ENCODE data around the gene SAMD8.
A peak's percentile ranks its signal among the peaks of the same experiment; 100 is the strongest.

The SAMD8 gene

DNA sequence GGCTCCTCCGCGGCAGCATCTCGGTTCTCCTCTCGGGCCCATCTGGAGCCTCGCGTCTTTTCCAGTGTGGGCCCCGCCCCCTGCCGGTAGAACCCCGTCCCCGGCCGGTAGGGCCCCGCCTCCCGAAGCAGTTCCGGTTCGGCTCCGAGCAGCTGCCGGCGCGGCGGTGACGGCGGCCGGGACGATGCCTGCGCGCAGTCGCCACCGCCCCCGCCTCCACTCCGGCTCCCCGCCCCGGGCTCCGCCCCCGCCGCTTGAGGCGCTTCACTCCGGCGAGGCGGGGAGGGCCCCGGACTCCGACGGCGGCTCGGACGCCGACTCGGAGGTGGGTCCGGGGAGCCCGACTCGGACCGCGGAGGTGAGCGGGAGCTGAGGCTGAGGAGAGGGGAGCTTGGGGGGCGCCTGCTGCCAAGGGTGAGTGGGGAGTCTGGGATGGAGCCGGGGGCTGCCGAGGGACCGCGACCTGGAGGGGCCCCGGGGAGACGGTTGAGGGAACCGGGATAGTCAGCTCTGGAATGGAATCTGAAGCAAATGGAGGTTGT is at the start of gene SAMD8:
Gene SAMD8, plus strand, starts transcription at position 292 of the 542 bp plus-strand sequence. CDS start 38,873 bp downstream, outside the sequence.
- peak; percentile 69 for DNase-seq (ENCODE audit: low read depth)

- DNase-seq (ENCODE audit: low read depth): no peak
Measured at GRCh38 chr10:75061709-75062505, 49.5 kb upstream of the SAMD8 start.

DNA sequence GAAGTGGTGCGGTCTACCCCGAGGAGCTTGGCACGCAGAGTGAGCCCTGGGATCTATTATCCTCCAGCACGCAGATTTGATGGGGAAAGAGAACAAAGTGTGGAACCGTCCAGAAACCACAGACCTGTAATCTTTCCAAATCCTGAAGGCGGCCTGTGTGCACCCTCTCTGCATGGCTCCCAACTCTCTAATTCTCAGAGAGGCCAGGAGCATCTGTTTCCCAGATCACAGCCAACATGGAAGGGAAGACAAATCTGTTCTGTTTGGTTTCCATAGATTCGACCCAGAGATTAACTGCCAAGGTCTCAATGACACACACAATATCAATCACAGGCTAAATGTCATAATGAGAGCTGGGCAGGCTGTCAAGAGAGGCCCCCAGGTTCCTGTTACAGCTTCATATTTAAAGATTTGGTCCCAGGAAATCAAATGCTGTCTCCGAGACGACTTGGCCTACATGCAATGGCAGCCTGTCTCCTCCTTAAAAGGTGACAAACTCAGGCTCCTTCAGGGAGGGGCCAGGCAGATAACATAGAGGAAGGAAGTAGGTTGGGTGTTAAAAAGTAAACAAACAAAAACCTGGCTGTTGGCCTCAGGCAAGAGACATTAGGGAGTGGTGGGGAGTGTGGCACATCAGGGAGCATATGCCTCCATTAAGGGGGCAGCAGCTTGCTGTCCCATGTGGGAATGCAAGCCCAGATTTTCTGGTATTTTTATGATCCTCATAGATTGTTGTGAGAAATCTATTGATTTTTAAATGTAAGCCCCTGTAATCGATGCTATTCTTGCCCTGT is 48.8 kb upstream of the SAMD8 start:
- DNase-seq (ENCODE audit: low read depth): peak; percentile 90

GRCh38 chr10:75063461-75064230 is 47.8 kb upstream of the SAMD8 start:
- DNase-seq (ENCODE audit: low read depth): no peak

- no peak for DNase-seq (ENCODE audit: low read depth)
Measured at GRCh38 chr10:75065076-75065475, 46.4 kb upstream of the SAMD8 start.

GRCh38 chr10:75066271-75066670 is 45.2 kb upstream of the SAMD8 start:
- no peak for DNase-seq (ENCODE audit: low read depth)

GRCh38 chr10:75067272-75067671 is 44.2 kb upstream of the SAMD8 start:
- no peak for DNase-seq (ENCODE audit: low read depth)

DNA sequence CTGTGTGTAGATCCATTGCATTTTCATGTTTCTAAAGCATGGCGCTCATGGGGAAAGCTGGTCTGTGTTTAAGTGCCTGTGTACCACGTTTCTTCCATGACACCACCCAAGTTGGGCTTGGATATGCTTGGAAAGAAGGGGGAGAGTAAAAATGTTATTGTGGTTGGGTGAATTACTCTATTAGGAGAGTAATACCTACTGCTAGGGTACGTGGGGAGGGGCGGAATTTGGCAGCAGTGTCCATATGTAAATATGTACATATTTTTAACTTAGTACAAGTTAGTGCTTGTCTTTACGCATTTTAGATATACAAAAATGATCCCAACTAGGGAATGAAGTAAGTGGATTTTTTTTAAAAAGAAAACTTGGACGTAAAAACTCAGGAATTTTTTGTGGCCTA is 42.9 kb upstream of the SAMD8 start:
- DNase-seq (ENCODE audit: low read depth): no peak

DNA sequence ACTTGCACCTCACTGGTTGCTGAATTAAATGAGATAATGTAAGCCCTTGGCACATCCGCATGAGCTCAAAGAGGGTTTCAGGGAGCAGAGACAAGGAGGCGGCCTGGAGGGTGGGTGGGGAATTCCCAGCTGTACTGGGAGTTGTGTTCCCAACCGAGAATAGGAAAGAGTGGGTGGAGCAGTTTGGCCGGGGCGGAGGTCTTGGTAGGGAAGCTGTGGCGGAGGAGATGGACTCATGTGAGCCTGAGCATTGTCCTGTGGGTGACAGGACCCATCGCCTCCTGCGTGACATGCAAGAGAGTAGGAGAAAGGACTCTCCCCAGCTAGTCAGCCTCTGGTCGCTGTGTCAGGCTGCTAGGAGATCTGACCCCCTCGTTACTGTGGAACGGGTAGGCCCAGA is 41.0 kb upstream of the SAMD8 start:
- DNase-seq (ENCODE audit: low read depth): no peak

DNA sequence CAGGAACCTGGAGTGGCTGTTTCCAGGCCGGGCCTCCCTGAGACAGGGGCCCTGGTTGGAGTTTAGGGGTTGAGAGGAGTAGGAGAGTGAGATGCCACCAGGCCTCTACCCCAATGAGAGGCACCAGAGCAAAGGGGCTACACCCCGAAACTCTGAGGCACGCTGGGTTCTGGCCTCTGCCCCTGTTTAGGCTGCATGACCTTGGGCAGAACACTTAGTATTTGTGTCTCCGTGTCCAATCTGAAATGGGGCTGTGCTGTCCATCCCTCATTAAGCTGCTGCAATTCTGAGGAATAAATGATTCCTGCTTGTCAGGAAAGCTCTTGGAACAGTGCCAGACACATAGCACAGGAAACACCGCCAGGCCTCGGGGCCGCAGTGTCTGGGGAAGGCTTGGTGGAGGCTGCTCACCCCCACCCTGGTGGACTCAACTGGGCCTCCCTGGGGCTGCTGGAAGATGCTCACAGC is 40.5 kb upstream of the SAMD8 start:
- no peak for DNase-seq (ENCODE audit: low read depth)

GRCh38 chr10:75071756-75072155 is 39.7 kb upstream of the SAMD8 start:
- DNase-seq (ENCODE audit: low read depth): no peak

GRCh38 chr10:75072727-75073126 is 38.7 kb upstream of the SAMD8 start:
- DNase-seq (ENCODE audit: low read depth): no peak

DNA sequence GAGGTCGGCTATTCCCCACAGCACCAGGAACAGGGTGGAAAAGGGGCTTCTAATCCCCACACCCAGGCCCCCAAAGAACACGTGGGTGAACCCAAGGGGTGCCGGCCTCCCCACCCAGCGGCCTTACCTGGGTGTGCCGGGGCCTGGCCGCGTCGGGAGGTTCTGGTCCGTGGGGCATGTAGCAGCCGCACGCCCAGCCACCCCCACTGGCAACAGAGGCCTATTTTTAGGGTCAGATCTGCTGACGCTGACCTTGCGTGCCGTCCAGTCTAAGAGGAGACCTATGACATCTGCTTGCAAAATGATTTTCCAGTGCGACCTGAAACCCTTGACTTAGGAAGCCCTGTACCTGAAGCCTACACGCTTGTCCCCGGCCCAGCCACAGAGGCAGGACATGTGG is 38.0 kb upstream of the SAMD8 start:
- no peak for DNase-seq (ENCODE audit: low read depth)

GRCh38 chr10:75074711-75075445 is 36.6 kb upstream of the SAMD8 start:
- DNase-seq (ENCODE audit: low read depth): no peak

- no peak for DNase-seq (ENCODE audit: low read depth)
Measured at GRCh38 chr10:75076348-75076747, 35.1 kb upstream of the SAMD8 start.

DNA sequence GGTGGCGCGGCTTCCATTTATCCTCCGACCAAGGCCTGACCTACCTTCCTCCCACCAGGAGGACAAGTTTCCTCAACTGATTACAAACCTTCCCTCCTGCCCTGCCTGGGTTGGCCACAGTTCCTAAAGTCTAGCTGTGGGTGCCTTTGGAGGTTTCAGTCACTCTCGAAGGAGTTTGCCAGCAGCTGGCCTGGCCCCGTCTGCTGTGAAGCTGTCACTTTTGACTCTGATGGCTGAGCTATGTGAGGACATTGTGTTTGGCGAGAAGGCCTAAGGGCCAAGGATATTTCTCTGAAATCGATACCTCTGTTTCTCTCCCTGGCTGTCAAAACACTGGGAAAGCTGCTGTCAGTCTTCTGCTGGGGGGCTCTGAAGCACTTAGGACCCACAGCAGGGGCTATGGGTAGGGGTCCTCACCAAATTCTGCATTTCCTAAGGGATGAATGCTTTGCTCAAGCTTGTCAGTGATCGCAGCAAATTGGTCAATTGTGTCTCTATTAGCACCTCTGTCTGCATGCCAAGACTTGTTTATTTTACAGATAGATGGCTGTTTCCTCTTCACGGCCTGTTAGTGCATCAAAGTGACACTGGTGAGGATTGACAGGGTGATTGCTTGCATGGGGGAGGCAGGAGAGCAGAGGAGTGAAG is 31.9 kb upstream of the SAMD8 start:
- DNase-seq (ENCODE audit: low read depth): no peak

DNA sequence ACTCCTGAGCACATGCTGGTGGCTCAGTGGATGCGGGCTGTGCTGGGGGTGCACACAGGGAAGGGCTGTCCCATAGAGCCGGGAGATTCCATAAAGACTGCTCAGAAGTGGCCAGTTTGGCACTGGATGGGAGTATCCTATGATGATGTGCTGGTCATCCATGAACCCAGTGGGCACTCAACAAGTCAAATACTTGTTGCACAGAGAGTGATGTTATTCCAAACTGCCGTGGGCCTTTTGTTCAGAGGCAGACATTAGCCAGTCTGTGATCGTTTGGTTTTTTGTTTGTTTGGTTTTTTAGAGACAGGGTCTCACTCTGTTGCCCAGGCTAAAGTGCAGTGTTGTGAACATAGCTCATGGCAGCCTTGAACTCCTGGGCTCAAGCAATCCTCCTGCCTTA is 30.9 kb upstream of the SAMD8 start:
- no peak for DNase-seq (ENCODE audit: low read depth)

GRCh38 chr10:75081379-75081778 is 30.1 kb upstream of the SAMD8 start:
- no peak for DNase-seq (ENCODE audit: low read depth)

DNA sequence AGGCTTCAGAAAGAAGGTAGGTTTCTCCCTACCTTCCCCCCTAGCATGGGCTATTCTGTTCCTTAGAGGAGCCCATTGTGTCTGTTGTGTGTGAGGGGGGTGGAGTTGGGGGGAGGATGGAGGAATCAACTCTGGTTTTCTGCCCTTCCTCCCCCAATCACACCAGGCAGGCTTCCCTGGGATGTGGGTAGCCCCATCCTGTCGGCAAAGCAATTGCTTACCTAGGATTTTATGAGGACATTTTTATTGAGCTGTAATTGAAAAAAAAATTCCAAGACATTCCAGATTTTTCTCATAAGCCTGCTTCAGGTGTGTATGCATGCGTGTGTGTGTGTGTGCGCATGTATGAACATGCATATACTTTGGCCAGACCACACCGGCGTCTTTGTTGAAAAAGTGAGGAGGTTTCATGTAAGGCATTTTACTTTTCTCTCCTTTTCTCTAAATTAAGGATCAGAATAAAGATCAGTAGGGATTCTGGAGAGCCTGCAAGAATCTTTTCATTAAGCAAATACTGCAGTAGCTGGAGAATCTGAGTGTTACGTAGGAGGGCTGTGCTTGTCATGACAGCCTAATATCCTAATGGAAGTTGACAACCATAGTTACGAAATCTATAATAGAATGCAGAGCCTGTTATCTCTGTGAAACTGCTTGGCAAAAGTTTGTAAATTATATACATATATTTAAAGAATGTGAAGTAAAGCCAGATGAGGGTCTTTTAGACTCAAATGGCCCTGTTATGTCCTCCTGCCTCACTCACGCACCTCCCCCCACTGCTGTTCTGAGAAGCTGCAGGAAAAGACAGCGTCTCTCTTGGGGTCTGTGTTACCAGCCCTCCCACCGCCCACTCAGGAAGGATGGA is 27.3 kb upstream of the SAMD8 start:
- no peak for DNase-seq (ENCODE audit: low read depth)

- DNase-seq (ENCODE audit: low read depth): no peak
Measured at GRCh38 chr10:75084834-75085384, 26.5 kb upstream of the SAMD8 start.
